HepG2 (cell line): Measurements from ENCODE around the gene PRKAG3. TPM values are rescaled to one million over a fixed set of nuclear protein-coding genes. Genes with fewer than 3 reads are reported as not detected.
A peak's percentile ranks its signal among the peaks of the same experiment; 100 is the strongest.

ENCODE experiments used
- AHDC1 ChIP-seq: sonication (generic); formaldehyde crosslinking; IDR thresholded peaks from 2 replicates; pipeline ENCODE4 v1.5.1; 2020; ENCODE audit warnings: mild to moderate bottlenecking, missing genetic modification reagents, borderline replicate concordance
- FOXA1 ChIP-seq, 2 experiments: fragments of 450-650 bp in 1 of 2; sonication (generic) in 1 of 2; formaldehyde crosslinking in 1 of 2; IDR thresholded peaks; 2 replicates each; pipeline versions ENCODE4 v1.4.0 to v1.6.1; 2016 to 2020; ENCODE audit warnings: missing genetic modification reagents in 1 of 2
- GZF1 ChIP-seq: sonication (generic); formaldehyde crosslinking; IDR thresholded peaks from 2 replicates; pipeline ENCODE4 v1.5.1; 2020; ENCODE audit warnings: mild to moderate bottlenecking, missing genetic modification reagents
- HIVEP1 ChIP-seq: sonication (generic); formaldehyde crosslinking; IDR thresholded peaks from 2 replicates; pipeline ENCODE4 v1.4.0; 2020; ENCODE audit warnings: mild to moderate bottlenecking, missing genetic modification reagents
- HNF1B ChIP-seq: sonication (generic); formaldehyde crosslinking; IDR thresholded peaks from 2 replicates; pipeline ENCODE4 v1.5.1; 2020; ENCODE audit warnings: mild to moderate bottlenecking, moderate library complexity, missing genetic modification reagents
- IRF2 ChIP-seq: IDR thresholded peaks from 2 replicates; pipeline ENCODE4 v1.6.1; 2018; ENCODE audit warnings: missing genetic modification reagents, missing compliant biosample characterization
- KLF11 ChIP-seq: IDR thresholded peaks from 2 replicates; pipeline ENCODE4 v1.6.1; 2016; ENCODE audit warnings: missing compliant biosample characterization
- RBM22 ChIP-seq: fragments of 200-400 bp; formaldehyde crosslinking; optimal IDR thresholded peaks from 2 replicates; pipeline ENCODE3; 2017; ENCODE audit warnings: mild to moderate bottlenecking, low read length, moderate library complexity
- SOX5 ChIP-seq: IDR thresholded peaks from 2 replicates; pipeline ENCODE4 v1.6.1; 2016; ENCODE audit warnings: borderline replicate concordance
- SRF ChIP-seq: IDR thresholded peaks from 2 replicates; pipeline ENCODE4 v1.6.1; 2011; ENCODE audit warnings: mild to moderate bottlenecking, low read depth, low read length, moderate library complexity
- ZBTB43 ChIP-seq: sonication (generic); formaldehyde crosslinking; conservative IDR thresholded peaks from 2 replicates; pipeline ENCODE4 v1.4.0; 2020; ENCODE audit warnings: missing genetic modification reagents
- ZBTB7B ChIP-seq: sonication (generic); formaldehyde crosslinking; IDR thresholded peaks from 2 replicates; pipeline ENCODE4 v1.4.0; 2020; ENCODE audit warnings: missing genetic modification reagents
- ZFY ChIP-seq: sonication (generic); formaldehyde crosslinking; IDR thresholded peaks from 2 replicates; pipeline ENCODE4 v1.4.0; 2020; ENCODE audit warnings: missing genetic modification reagents
- ZNF230 ChIP-seq: sonication (generic); formaldehyde crosslinking; IDR thresholded peaks from 2 replicates; pipeline ENCODE4 v1.4.0; 2020; ENCODE audit warnings: mild to moderate bottlenecking, missing genetic modification reagents
- ZNF274 ChIP-seq: sonication (generic); formaldehyde crosslinking; IDR thresholded peaks from 2 replicates; pipeline ENCODE4 v1.5.1; 2020; ENCODE audit warnings: mild to moderate bottlenecking, missing genetic modification reagents
- ZNF343 ChIP-seq: sonication (generic); formaldehyde crosslinking; IDR thresholded peaks from 2 replicates; pipeline ENCODE4 v1.4.0; 2020; ENCODE audit warnings: mild to moderate bottlenecking, missing genetic modification reagents
- ZNF567 ChIP-seq: sonication (generic); formaldehyde crosslinking; IDR thresholded peaks from 2 replicates; pipeline ENCODE4 v1.8.1; 2023; ENCODE audit warnings: mild to moderate bottlenecking, missing genetic modification reagents, borderline replicate concordance
- ZNF7 ChIP-seq: IDR thresholded peaks from 2 replicates; pipeline ENCODE4 v1.6.1; 2016; ENCODE audit warnings: missing biosample characterization, missing genetic modification reagents
- ZNF776 ChIP-seq: sonication (generic); formaldehyde crosslinking; IDR thresholded peaks from 2 replicates; pipeline ENCODE4 v1.4.0; 2020; ENCODE audit warnings: mild to moderate bottlenecking, missing genetic modification reagents
- polyA plus RNA-seq, 8 experiments: library from polyadenylated mRNA; depleted of rRNA in 3 of 8; stranded (reverse) in 7 of 8; unstranded in 1 of 8; fragments of >200 nt; fragmentation: Illumina TruSeq in 4 of 8; extraction: Trizol in 4 of 8; gene quantifications; 2 replicates each; pipeline versions ENCODE4 v1.2.1 to v1.2.3, GENCODE V29; 2011 to 2016; ENCODE audit warnings: low read depth in 4 of 8, missing spikeins in 1 of 8, mixed read lengths in 1 of 8; ENCODE audit not compliant: insufficient read depth in 1 of 8
- total RNA-seq, 5 experiments: library from RNA; depleted of rRNA; stranded (reverse); fragments of >200 nt; fragmentation: Illumina TruSeq; extraction: Trizol; gene quantifications; 2 replicates each; pipeline ENCODE4 v1.2.3, GENCODE V29; 2016; ENCODE audit warnings: low read depth in 1 of 5
- TF ChIP-seq, protein P1 (sequence below): sonication (generic); formaldehyde crosslinking; IDR thresholded peaks from 2 replicates; pipeline ENCODE4 v1.9.0; 2022; ENCODE audit warnings: missing genetic modification reagents, mild to moderate bottlenecking, borderline replicate concordance

PRKAG3 gene
- total and polyA plus RNA-seq, 2 of the 13 experiments (the other 11 are each of a cell fraction or from before 2014, with no cell fraction given), result not detected

- peak; percentile 26; the same call in 1 of the 2 replicates for TF ChIP-seq ZFY (CRISPR knock-in tag)
- TF ChIP-seq ZNF274 (CRISPR knock-in tag), result no peak
- TF ChIP-seq ZNF567 (CRISPR knock-in tag), result no peak
- TF ChIP-seq ZNF230 (CRISPR knock-in tag), result 0 out of 2 replicates have a peak, but pooled peaks have one; percentile 33
- 0 out of 2 replicates have a peak, but pooled peaks have one; percentile 8 for TF ChIP-seq SRF
- no peak for TF ChIP-seq FOXA1 (IDR thresholded peaks at IDR 0.05)
- peak; percentile 55 for TF ChIP-seq FOXA1 (CRISPR knock-in tag; IDR thresholded peaks at IDR 0.05)
- peak; percentile 67; the same call in 1 of the 2 replicates for TF ChIP-seq ZBTB43
- TF ChIP-seq HIVEP1 (CRISPR knock-in tag), result no peak
- TF ChIP-seq, protein P1, sequence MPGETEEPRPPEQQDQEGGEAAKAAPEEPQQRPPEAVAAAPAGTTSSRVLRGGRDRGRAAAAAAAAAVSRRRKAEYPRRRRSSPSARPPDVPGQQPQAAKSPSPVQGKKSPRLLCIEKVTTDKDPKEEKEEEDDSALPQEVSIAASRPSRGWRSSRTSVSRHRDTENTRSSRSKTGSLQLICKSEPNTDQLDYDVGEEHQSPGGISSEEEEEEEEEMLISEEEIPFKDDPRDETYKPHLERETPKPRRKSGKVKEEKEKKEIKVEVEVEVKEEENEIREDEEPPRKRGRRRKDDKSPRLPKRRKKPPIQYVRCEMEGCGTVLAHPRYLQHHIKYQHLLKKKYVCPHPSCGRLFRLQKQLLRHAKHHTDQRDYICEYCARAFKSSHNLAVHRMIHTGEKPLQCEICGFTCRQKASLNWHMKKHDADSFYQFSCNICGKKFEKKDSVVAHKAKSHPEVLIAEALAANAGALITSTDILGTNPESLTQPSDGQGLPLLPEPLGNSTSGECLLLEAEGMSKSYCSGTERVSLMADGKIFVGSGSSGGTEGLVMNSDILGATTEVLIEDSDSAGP, result no peak
- 0 out of 2 replicates have a peak, but pooled peaks have one; percentile 53 for TF ChIP-seq ZBTB7B
- TF ChIP-seq RBM22, result peak; percentile 44
- peak; percentile 82 for TF ChIP-seq SOX5 (CRISPR knock-in tag)
- no peak for TF ChIP-seq ZNF776
- no peak for TF ChIP-seq GZF1 (CRISPR knock-in tag)
- peak; percentile 55; the same call in 1 of the 2 replicates for TF ChIP-seq IRF2 (CRISPR knock-in tag)
- no peak for TF ChIP-seq ZNF7 (CRISPR knock-in tag)
- peak; percentile 79; the same call in 1 of the 2 replicates for TF ChIP-seq KLF11 (CRISPR knock-in tag)
- peak; percentile 55 for TF ChIP-seq HNF1B (CRISPR knock-in tag)
- TF ChIP-seq AHDC1, result peak; percentile 48; the same call in 1 of the 2 replicates
- peak; percentile 51; the same call in 1 of the 2 replicates for TF ChIP-seq ZNF343 (CRISPR knock-in tag)
Measured at GRCh38 chr2:218806346-218806978, 25.1 kb downstream of the PRKAG3 start (continued).
